AG08395 (cell line): Measurements from ENCODE around the gene PCGF1.
"Not testable (repeated sequence)": the region's sequence is repeated elsewhere in the genome, so short reads cannot be mapped to it uniquely, and the experiment has no call there.

Experiments
- DNase-seq: peaks from one replicate; pipeline ENCODE4 v3.0.0; 2012; ENCODE audit warnings: mixed read lengths, low spot score

The PCGF1 gene

GRCh38 chr2:74472086-74472944 lies 35.2 kb downstream of the PCGF1 start, which contains the start of gene MRPL53:
TSS of gene MRPL53 (minus strand) at chr2:74472680. CDS start at chr2:74472660, 20 bp downstream.
- peak; percentile 83 for DNase-seq

- no peak for DNase-seq
Measured at GRCh38 chr2:74471332-74472065, 36.0 kb downstream of the PCGF1 start.

- not testable (repeated sequence) for DNase-seq
Measured at GRCh38 chr2:74470742-74471141, 36.8 kb downstream of the PCGF1 start.

GRCh38 chr2:74464406-74464805 lies 43.1 kb downstream of the PCGF1 start:
- no peak for DNase-seq

- no peak for DNase-seq
Measured at GRCh38 chr2:74462786-74463105, 44.7 kb downstream of the PCGF1 start.

GRCh38 chr2:74462054-74462785 lies 45.3 kb downstream of the PCGF1 start:
- DNase-seq, result no peak

GRCh38 chr2:74461187-74462053 lies 46.1 kb downstream of the PCGF1 start:
- DNase-seq, result no peak

- DNase-seq, result not testable (repeated sequence)
Measured at GRCh38 chr2:74460187-74460586, 47.3 kb downstream of the PCGF1 start.

- DNase-seq, result not testable (repeated sequence)
Measured at GRCh38 chr2:74459503-74460118, 47.9 kb downstream of the PCGF1 start.

GRCh38 chr2:74458938-74459363 lies 48.5 kb downstream of the PCGF1 start:
- no peak for DNase-seq

GRCh38 chr2:74458132-74458937 lies 49.2 kb downstream of the PCGF1 start, which contains the start of gene WBP1:
TSS of gene WBP1 (plus strand) at chr2:74458438. CDS start at chr2:74458603, 165 bp downstream.
- peak; percentile 99 for DNase-seq

- DNase-seq, result no peak
Measured at GRCh38 chr2:74457549-74458131, 49.9 kb downstream of the PCGF1 start.

- no peak for DNase-seq
Measured at GRCh38 chr2:74457129-74457548, 50.4 kb downstream of the PCGF1 start.
